Thoracic aorta (tissue), 2 donors: ENCODE data around the gene CNN1. TPM values are rescaled to one million over a fixed set of nuclear protein-coding genes. Genes with fewer than 3 reads are reported as not detected.
"Not testable (repeated sequence)": the region's sequence is repeated elsewhere in the genome, so short reads cannot be mapped to it uniquely, and the experiment has no call there.

Source experiments
- ATAC-seq: fragments of 150-250 bp; one replicate; pipeline ENCODE4 v1.8.0; 2017; ENCODE audit warnings: low read depth; ENCODE audit not compliant: insufficient number of reproducible peaks, low FRiP score
- DNase-seq: peaks from one replicate; pipeline ENCODE4 v3.0.0-alpha.2; 2020; ENCODE audit warnings: low spot score
- H3K27ac ChIP-seq, 2 donors: fragments of 200-600 bp; sonication (generic); 1 replicate in 1 of 2; 2 replicates in 1 of 2; pipeline ENCODE4 v1.5.1; 2016; ENCODE audit warnings: mild to moderate bottlenecking in 2 of 2, moderate library complexity in 2 of 2
- H3K27me3 ChIP-seq: fragments of 200-600 bp; sonication (generic); replicated peaks from 2 replicates; pipeline ENCODE4 v1.6.0; 2016; ENCODE audit warnings: mild to moderate bottlenecking; ENCODE audit not compliant: insufficient read depth
- H3K36me3 ChIP-seq: fragments of 200-600 bp; sonication (generic); one replicate; pipeline ENCODE4 v1.5.1; 2016
- H3K4me1 ChIP-seq, 2 donors: fragments of 200-600 bp; sonication (generic); 1 replicate in 1 of 2; 2 replicates in 1 of 2; pipeline versions ENCODE4 v1.5.1 to v1.6.0; 2016; ENCODE audit warnings: low read depth in 2 of 2, mild to moderate bottlenecking in 1 of 2; ENCODE audit not compliant: control insufficient read depth in 1 of 2
- H3K4me3 ChIP-seq: fragments of 200-600 bp; sonication (generic); 2 replicates; pipeline ENCODE4 v1.5.1; 2016; ENCODE audit warnings: mild to moderate bottlenecking
- H3K9me3 ChIP-seq: fragments of 200-600 bp; sonication (generic); 2 replicates; pipeline ENCODE4 v1.5.1; 2016
- CTCF ChIP-seq: fragments of 200-600 bp; sonication (generic); IDR thresholded peaks from one replicate; pipeline ENCODE4 v1.5.1; 2019; ENCODE audit warnings: antibody characterized with exemption
- total RNA-seq, 2 donors: library from RNA; depleted of rRNA; stranded (reverse); fragments of >200 nt; gene quantifications; one replicate each; pipeline versions ENCODE4 v1.1.0 to v1.2.3, GENCODE V29; 2016

Gene CNN1
- total RNA-seq, 2 donors from 2014 or later = 703 to 1,224 TPM

- Histone ChIP-seq H3K27me3 (no peaks in the 10 kb centered on the region), H3K4me3 (peak overlapping the region; percentile 93), H3K4me1 (peaks cover 7 to 16% of the 10 kb centered on the region in 2 donors), H3K9me3 (no peaks in the 10 kb centered on the region), H3K36me3 (no peaks in the 10 kb centered on the region), H3K27ac (no peak overlapping the region)
- no peak for TF ChIP-seq CTCF
- no peak for ATAC-seq
- DNase-seq = no peak
These were observed 59.4 kb downstream of the CNN1 start for GRCh38 chr19:11598103-11598483.

- H3K27me3 ChIP-seq = no peaks in the 10 kb centered on the region
- no peaks in the 10 kb centered on the region for H3K9me3 ChIP-seq
- TF ChIP-seq CTCF = no peak
- ATAC-seq (no peak), DNase-seq (no peak)
- no peak overlapping the region for H3K27ac ChIP-seq
- no peak overlapping the region for H3K4me3 ChIP-seq
- H3K36me3 ChIP-seq = no peaks in the 10 kb centered on the region
- H3K4me1 ChIP-seq = peaks cover 7 to 16% of the 10 kb centered on the region in 2 donors
These were observed 60.1 kb downstream of the CNN1 start for GRCh38 chr19:11598746-11599145.

- H3K9me3 ChIP-seq, H3K4me3 ChIP-seq, H3K36me3 ChIP-seq, H3K27ac ChIP-seq, DNase-seq, H3K27me3 ChIP-seq, ATAC-seq: not testable (repeated sequence)
- peaks cover 7 to 16% of the 10 kb centered on the region in 2 donors for H3K4me1 ChIP-seq
These were observed 61.1 kb downstream of the CNN1 start for GRCh38 chr19:11599704-11600103.

Other genes starting within 250 kb of the CNN1 start
- gene TSPAN16, start 242.7 kb upstream of the CNN1 start, total RNA-seq = not detected
- gene RAB3D, start 199.2 kb upstream of the CNN1 start, total RNA-seq = 10 to 100 TPM; 14.2 to 20.4 TPM
- 100 to 1,000 TPM; 103 to 144 TPM for gene TMEM205, start 192.6 kb upstream of the CNN1 start, total RNA-seq
- 10 to 100 TPM; 15.1 to 21.8 TPM for gene CCDC159, start 192.3 kb upstream of the CNN1 start, total RNA-seq
- 10 to 100 TPM; 55.7 to 69.7 TPM for gene PLPPR2, start 183.4 kb upstream of the CNN1 start, total RNA-seq
- 1 to 10 TPM; 1.2 to 1.5 TPM for gene SWSAP1, start 164.2 kb upstream of the CNN1 start, total RNA-seq
- gene EPOR, start 154.5 kb upstream of the CNN1 start, total RNA-seq = 1 to 10 TPM; 5.6 to 7.1 TPM
- gene RGL3, start 119.5 kb upstream of the CNN1 start, total RNA-seq = 10 to 100 TPM; 43.6 to 47.4 TPM
- 1 to 10 TPM in 1 of 2 donors, under 1 TPM in 1; 0.35 to 2.0 TPM for gene ODAD3, start 103.7 kb upstream of the CNN1 start, total RNA-seq
- gene PRKCSH, start 103.2 kb upstream of the CNN1 start, total RNA-seq = 100 to 1,000 TPM; 121 to 123 TPM
- gene ELAVL3, start 57.8 kb upstream of the CNN1 start, total RNA-seq = not detected
- 10 to 100 TPM in 1 of 2 donors, 1 to 10 TPM in 1; 5.4 to 25.0 TPM for gene ZNF653, start 33.0 kb upstream of the CNN1 start, total RNA-seq
- gene ECSIT, start 9.7 kb upstream of the CNN1 start, total RNA-seq = 10 to 100 TPM; 40.4 to 44.1 TPM
- gene ELOF1, start 20.4 kb downstream of the CNN1 start, total RNA-seq = 10 to 100 TPM; 24.3 to 36.6 TPM
- 10 to 100 TPM in 1 of 2 donors, 1 to 10 TPM in 1; 1.6 to 14.6 TPM for gene ACP5, start 38.8 kb downstream of the CNN1 start, total RNA-seq
- gene ZNF627, start 58.6 kb downstream of the CNN1 start, total RNA-seq = 10 to 100 TPM in 1 of 2 donors, 1 to 10 TPM in 1; 5.6 to 13.1 TPM
- gene ZNF823, start 200.1 kb downstream of the CNN1 start, total RNA-seq = 10 to 100 TPM in 1 of 2 donors, 1 to 10 TPM in 1; 8.2 to 11.0 TPM
- gene ZNF441, start 228.1 kb downstream of the CNN1 start, total RNA-seq = 10 to 100 TPM; 12.1 to 16.5 TPM